ENCODE data around the gene TPSAB1.
"Not testable (repeated sequence)": the region's sequence is repeated elsewhere in the genome, so short reads cannot be mapped to it uniquely, and the experiment has no call there.

Gene TPSAB1

GRCh38 chr16:1240436-1240835 lies at the start of gene TPSAB1:
Gene TPSAB1, plus strand, starts transcription at chr16:1240705. Its CDS starts 234 bp downstream, at chr16:1240939.
- H3K36me3 ChIP-seq (ENCODE audit: insufficient read depth, low read length); H3K4me1 ChIP-seq (ENCODE audit: insufficient read depth, low read length); H3K9ac ChIP-seq (ENCODE audit: low read depth, low read length); H2AFZ ChIP-seq (ENCODE audit: low read depth, low read length); DNase-seq; H3K27ac ChIP-seq (ENCODE audit: low read length); H3K9me3 ChIP-seq (ENCODE audit: insufficient read depth, low read length, severe bottlenecking); ATAC-seq (ENCODE audit: insufficient read depth, low read depth); H3K4me3 ChIP-seq (ENCODE audit: low read depth in 1 of 2, low read length in 2 of 2); H3K4me2 ChIP-seq (ENCODE audit: insufficient read depth, low read length); H4K20me1 ChIP-seq (ENCODE audit: insufficient read depth, low read length); H3K79me2 ChIP-seq (ENCODE audit: insufficient read depth, low read length); H3K27me3 ChIP-seq (ENCODE audit: insufficient read depth, low read length, poor library complexity): not testable (repeated sequence)

DNA sequence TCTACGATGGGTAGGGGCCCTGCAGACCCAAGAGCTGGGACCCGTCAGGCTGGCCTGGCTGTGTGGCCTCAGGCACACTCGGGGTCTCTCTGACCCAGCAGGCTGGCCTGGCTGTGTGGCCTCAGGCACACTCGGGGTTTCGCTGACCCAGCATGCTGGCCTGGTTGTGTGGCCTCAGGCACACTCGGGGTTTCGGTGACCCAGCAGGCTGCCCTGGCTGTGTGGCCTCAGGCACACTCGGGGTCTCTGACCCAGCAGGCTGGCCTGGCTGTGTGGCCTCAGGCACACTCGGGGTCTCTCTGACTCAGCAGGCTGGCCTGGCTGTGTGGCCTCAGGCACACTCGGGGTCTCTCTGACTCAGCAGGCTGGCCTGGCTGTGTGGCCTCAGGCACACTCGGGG lies 49.7 kb upstream of the TPSAB1 start:
- H2AFZ ChIP-seq (ENCODE audit: low read depth, low read length); H3K4me3 ChIP-seq (ENCODE audit: low read depth in 1 of 2, low read length in 2 of 2); H3K9me3 ChIP-seq (ENCODE audit: insufficient read depth, low read length, severe bottlenecking); H3K4me2 ChIP-seq (ENCODE audit: insufficient read depth, low read length); H3K9ac ChIP-seq (ENCODE audit: low read depth, low read length); H3K27me3 ChIP-seq (ENCODE audit: insufficient read depth, low read length, poor library complexity); H4K20me1 ChIP-seq (ENCODE audit: insufficient read depth, low read length); ATAC-seq (ENCODE audit: insufficient read depth, low read depth); H3K79me2 ChIP-seq (ENCODE audit: insufficient read depth, low read length); DNase-seq; H3K4me1 ChIP-seq (ENCODE audit: insufficient read depth, low read length); H3K36me3 ChIP-seq (ENCODE audit: insufficient read depth, low read length); H3K27ac ChIP-seq (ENCODE audit: low read length): not testable (repeated sequence)

GRCh38 chr16:1192384-1193073 lies 48.0 kb upstream of the TPSAB1 start:
- Histone ChIP-seq H3K27ac (ENCODE audit: low read length) (no peak overlapping the region), H3K27me3 (ENCODE audit: insufficient read depth, low read length, poor library complexity) (no peaks in the 10 kb centered on the region), H3K9ac (ENCODE audit: low read depth, low read length) (no peak overlapping the region), H3K36me3 (ENCODE audit: insufficient read depth, low read length) (no peaks in the 10 kb centered on the region), H3K79me2 (ENCODE audit: insufficient read depth, low read length) (no peaks in the 10 kb centered on the region), H2AFZ (ENCODE audit: low read depth, low read length) (no peak overlapping the region), H4K20me1 (ENCODE audit: insufficient read depth, low read length) (peaks cover 7% of the 10 kb centered on the region), H3K4me3 (ENCODE audit: low read depth in 1 of 2, low read length in 2 of 2) (no peak overlapping the region), H3K4me2 (ENCODE audit: insufficient read depth, low read length) (no peak overlapping the region), H3K9me3 (ENCODE audit: insufficient read depth, low read length, severe bottlenecking) (no peaks in the 10 kb centered on the region), H3K4me1 (ENCODE audit: insufficient read depth, low read length) (no peaks in the 10 kb centered on the region)
- no peak for TF ChIP-seq EZH2 (IDR thresholded peaks at IDR 0.05; ENCODE audit: borderline replicate concordance, low read depth, low read length, severe bottlenecking)
- TF ChIP-seq, protein P1, sequence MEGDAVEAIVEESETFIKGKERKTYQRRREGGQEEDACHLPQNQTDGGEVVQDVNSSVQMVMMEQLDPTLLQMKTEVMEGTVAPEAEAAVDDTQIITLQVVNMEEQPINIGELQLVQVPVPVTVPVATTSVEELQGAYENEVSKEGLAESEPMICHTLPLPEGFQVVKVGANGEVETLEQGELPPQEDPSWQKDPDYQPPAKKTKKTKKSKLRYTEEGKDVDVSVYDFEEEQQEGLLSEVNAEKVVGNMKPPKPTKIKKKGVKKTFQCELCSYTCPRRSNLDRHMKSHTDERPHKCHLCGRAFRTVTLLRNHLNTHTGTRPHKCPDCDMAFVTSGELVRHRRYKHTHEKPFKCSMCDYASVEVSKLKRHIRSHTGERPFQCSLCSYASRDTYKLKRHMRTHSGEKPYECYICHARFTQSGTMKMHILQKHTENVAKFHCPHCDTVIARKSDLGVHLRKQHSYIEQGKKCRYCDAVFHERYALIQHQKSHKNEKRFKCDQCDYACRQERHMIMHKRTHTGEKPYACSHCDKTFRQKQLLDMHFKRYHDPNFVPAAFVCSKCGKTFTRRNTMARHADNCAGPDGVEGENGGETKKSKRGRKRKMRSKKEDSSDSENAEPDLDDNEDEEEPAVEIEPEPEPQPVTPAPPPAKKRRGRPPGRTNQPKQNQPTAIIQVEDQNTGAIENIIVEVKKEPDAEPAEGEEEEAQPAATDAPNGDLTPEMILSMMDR (IDR thresholded peaks at IDR 0.05; ENCODE audit: borderline replicate concordance, extremely low read depth, low read length, poor library complexity, severe bottlenecking): no peak
- ATAC-seq (ENCODE audit: insufficient read depth, low read depth) (no peak), DNase-seq (no peak)

GRCh38 chr16:1193143-1193824 lies 47.2 kb upstream of the TPSAB1 start:
- H3K27me3 ChIP-seq (ENCODE audit: insufficient read depth, low read length, poor library complexity): no peaks in the 10 kb centered on the region
- no peaks in the 10 kb centered on the region for H3K36me3 ChIP-seq (ENCODE audit: insufficient read depth, low read length)
- H4K20me1 ChIP-seq (ENCODE audit: insufficient read depth, low read length): peaks cover 14% of the 10 kb centered on the region
- ATAC-seq (ENCODE audit: insufficient read depth, low read depth): no peak
- H2AFZ ChIP-seq (ENCODE audit: low read depth, low read length): no peak overlapping the region
- H3K79me2 ChIP-seq (ENCODE audit: insufficient read depth, low read length): no peaks in the 10 kb centered on the region
- TF ChIP-seq, protein P1 (IDR thresholded peaks at IDR 0.05; ENCODE audit: borderline replicate concordance, extremely low read depth, low read length, poor library complexity, severe bottlenecking): no peak
- TF ChIP-seq EZH2 (IDR thresholded peaks at IDR 0.05; ENCODE audit: borderline replicate concordance, low read depth, low read length, severe bottlenecking): no peak
- no peaks in the 10 kb centered on the region for H3K9me3 ChIP-seq (ENCODE audit: insufficient read depth, low read length, severe bottlenecking)
- H3K4me2 ChIP-seq (ENCODE audit: insufficient read depth, low read length): no peak overlapping the region
- no peak for DNase-seq
- H3K4me1 ChIP-seq (ENCODE audit: insufficient read depth, low read length): no peaks in the 10 kb centered on the region
- no peak overlapping the region for H3K27ac ChIP-seq (ENCODE audit: low read length)
- no peak overlapping the region for H3K4me3 ChIP-seq (ENCODE audit: low read depth in 1 of 2, low read length in 2 of 2)
- H3K9ac ChIP-seq (ENCODE audit: low read depth, low read length): no peak overlapping the region
